Ishikawa (cell line): ENCODE measurements around the gene PHF21A.

Experiments
- FOXM1 ChIP-seq: IDR thresholded peaks from 2 replicates; pipeline ENCODE4 v1.6.1; 2012; ENCODE audit warnings: low read depth, borderline replicate concordance
- RAD21 ChIP-seq: IDR thresholded peaks from 2 replicates; pipeline ENCODE4 v1.6.1; 2012; ENCODE audit warnings: low read depth

DNA sequence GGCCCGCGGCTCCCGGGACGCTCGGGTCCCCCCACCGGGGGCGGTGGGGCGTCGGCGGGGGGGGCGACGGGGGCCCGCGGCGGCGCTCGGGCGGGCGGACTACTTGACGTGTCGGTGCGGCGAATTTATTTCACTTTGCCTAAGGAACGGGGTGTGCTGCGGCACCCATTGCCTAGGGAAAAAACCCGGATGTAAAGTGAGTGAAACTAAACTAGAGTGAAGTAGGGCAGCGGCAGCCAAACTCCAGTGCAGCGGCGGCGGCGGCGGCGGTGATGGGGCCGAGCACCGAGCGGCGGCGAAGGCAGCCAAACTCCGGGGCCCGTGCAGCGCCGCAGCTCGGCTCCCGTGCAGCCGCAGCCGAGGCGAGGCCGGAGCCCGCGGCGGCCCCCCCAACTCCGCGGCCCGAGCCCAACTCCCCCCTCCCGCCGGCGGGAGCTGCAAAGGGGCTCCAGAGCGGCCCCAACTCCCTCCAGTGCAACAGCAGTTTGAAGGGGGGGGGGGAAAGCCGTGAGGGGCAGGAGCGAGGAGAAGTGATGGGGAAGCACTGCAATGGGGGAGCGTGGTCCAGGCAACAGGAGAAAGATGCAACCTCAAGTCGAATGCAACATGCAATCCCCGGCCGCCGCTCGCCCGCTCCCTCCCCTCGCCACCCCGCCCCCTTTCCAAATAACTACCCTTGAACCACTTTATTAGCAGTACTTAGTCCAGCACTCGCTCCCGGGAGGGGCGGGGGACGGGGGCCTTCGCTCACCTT is 647 bp upstream of the PHF21A start:
- TF ChIP-seq RAD21 (no peak), FOXM1 (no peak)
